GM19397 (cell line): ENCODE data around the gene NLRX1.
"Not testable (repeated sequence)": the region's sequence is repeated elsewhere in the genome, so short reads cannot be mapped to it uniquely, and the experiment has no call there.

Experiments used
- ATAC-seq: cut with Tn5 transposase; IDR thresholded peaks from one replicate; pipeline ENCODE4 v1.9.1; 2021; ENCODE audit warnings: mild to moderate bottlenecking, moderate library complexity; ENCODE audit not compliant: unreplicated experiment

Gene NLRX1

GRCh38 chr11:119168471-119169281, at the start of gene NLRX1:
Gene NLRX1 (plus strand): TSS chr11:119168725. CDS start chr11:119171404, 2,679 bp downstream.
- peak; percentile 92 for ATAC-seq

- ATAC-seq, result no peak
Measured at GRCh38 chr11:119118946-119119345, 49.6 kb upstream of the NLRX1 start.

GRCh38 chr11:119120639-119121007, 47.9 kb upstream of the NLRX1 start:
- no peak for ATAC-seq

- peak; percentile 96 for ATAC-seq
Measured at GRCh38 chr11:119121008-119121810, 47.3 kb upstream of the NLRX1 start, which contains the start of gene HINFP. Gene HINFP (plus strand): TSS chr11:119121580. CDS start chr11:119126945, 5,365 bp downstream.

- no peak for ATAC-seq
Measured at GRCh38 chr11:119121811-119122124, 46.8 kb upstream of the NLRX1 start.

- no peak for ATAC-seq
Measured at GRCh38 chr11:119125821-119126220, 42.7 kb upstream of the NLRX1 start.

GRCh38 chr11:119126675-119127268, 41.8 kb upstream of the NLRX1 start:
- no peak for ATAC-seq

- no peak for ATAC-seq
Measured at GRCh38 chr11:119130662-119131061, 37.9 kb upstream of the NLRX1 start.

GRCh38 chr11:119134389-119134978, 34.0 kb upstream of the NLRX1 start:
- no peak for ATAC-seq

- ATAC-seq, result not testable (repeated sequence)
Measured at GRCh38 chr11:119139276-119139675, 29.2 kb upstream of the NLRX1 start.

GRCh38 chr11:119144825-119145486, 23.6 kb upstream of the NLRX1 start:
- no peak for ATAC-seq

- ATAC-seq, result no peak
Measured at GRCh38 chr11:119145551-119145950, 23.0 kb upstream of the NLRX1 start.

- ATAC-seq, result no peak
Measured at GRCh38 chr11:119147604-119148333, 20.8 kb upstream of the NLRX1 start.

GRCh38 chr11:119148720-119149017, 19.9 kb upstream of the NLRX1 start:
- no peak for ATAC-seq

GRCh38 chr11:119149018-119149785, 19.3 kb upstream of the NLRX1 start, which contains the start of gene ABCG4:
Gene ABCG4 (plus strand): TSS chr11:119149052. CDS start chr11:119149966, 914 bp downstream.
- ATAC-seq, result no peak

GRCh38 chr11:119149786-119150275, 18.7 kb upstream of the NLRX1 start:
- ATAC-seq, result no peak

- ATAC-seq, result no peak
Measured at GRCh38 chr11:119152043-119152442, 16.5 kb upstream of the NLRX1 start.

GRCh38 chr11:119152604-119153003, 15.9 kb upstream of the NLRX1 start:
- ATAC-seq, result no peak
